T47D (cell line): ENCODE results near the gene KIF26A.

Experiments
- DNase-seq, 2 experiments: peaks; one replicate each; pipeline versions ENCODE4 v3.0.0 to v3.0.0-alpha.2; 2011 to 2012; ENCODE audit warnings: low read depth in 1 of 2, low spot score in 1 of 2
- JUND ChIP-seq: IDR thresholded peaks from 2 replicates; pipeline ENCODE4 v1.6.1; 2012; ENCODE audit warnings: low read depth
- in situ Hi-C: cut with HindIII; loops from 2 replicates; pipeline ENCODE4 v1.10.0; 2016; ENCODE audit warnings: low sequenced_read_pairs, low pct_unique_long_range_greater_than_20kb

The KIF26A gene

DNA sequence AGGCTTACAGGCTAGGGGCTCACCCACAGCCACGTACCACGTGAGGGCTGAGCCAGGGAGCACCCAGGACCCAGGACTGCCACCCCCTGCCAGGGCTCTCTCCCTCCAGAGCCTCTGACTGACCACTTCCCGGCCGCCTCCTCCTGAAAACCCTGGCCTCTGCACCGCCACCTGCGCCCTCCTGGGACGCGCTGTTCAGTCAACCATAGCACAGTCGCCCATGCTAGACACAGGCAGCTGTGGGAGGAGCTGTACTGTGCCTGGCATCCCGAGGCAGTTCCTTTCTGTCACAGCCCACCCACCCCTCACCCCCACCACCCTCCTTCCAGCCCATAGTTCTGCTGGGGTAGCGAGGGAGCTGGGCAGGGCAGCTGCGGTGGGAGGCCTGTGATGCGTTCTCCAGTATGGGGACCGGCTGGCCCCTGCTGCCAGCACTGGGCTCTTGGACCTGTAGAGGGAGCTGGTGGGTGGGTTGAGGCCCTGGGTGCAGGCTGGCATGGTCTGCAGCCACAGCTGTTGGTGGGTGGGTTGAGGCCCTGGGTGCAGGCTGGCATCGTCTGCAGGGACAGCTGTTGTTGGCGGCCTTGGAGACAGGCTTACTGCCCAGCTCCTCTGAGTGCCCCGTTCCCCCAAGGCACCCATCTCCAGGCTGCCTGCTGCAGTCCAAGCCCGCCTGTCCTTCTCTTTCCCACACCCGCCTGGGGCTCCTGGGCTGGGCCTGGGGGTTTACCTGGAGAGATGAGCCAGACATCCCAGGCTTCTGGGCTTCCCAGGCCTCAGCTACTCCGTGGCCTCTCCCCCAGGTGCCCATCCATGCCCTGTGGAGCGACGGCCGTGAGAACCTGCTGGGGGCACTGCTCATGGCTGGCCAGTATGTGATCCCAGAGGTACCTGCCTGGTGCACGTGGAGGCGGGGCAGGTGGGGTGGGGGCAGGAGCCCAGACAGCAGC lies 41.4 kb upstream of the KIF26A start:
- TF ChIP-seq JUND: no peak
- no peak for DNase-seq
- in situ Hi-C loops: no loop called here

DNA sequence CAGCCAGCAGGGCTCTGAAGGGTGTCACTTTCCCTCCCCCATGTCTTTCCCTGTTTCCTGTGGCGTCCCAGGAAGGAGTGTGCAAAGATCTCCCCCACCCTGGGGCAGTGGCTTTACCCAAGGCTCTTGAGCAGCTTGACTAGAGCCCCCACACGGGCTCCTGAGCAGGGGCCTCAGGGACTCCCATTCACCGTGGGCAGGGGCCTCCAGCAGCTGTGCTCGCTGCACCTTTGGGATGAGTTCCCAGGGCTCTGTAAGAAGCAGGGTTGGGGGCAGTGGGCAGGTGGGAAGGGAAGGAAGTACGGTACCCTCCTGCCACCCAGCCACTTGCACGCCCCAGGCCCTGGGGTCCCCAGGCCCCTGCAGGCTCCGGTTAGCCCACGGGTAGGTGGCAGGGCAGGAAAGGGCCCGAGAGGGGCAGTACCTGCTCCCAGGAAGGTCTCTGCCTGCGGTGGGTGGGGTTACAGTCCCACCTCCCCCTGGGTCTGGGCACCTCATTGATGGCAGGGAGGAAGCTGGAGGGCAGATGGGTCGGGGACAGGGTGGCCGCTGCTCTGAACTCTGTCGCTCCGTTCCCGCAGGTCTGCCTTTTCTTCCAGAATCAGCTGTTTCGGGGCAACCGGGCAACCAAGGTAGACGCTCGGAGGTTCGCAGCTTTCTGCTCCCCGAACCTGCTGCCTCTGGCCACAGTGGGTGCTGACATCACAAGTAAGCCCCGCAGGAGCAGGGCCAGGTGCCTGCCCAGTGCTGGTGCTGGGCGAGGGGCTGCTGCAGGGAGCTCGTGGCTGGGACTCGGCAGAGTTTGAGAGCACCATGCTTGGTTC lies 39.9 kb upstream of the KIF26A start:
- in situ Hi-C loops: no loop called here
- no peak for TF ChIP-seq JUND

DNA sequence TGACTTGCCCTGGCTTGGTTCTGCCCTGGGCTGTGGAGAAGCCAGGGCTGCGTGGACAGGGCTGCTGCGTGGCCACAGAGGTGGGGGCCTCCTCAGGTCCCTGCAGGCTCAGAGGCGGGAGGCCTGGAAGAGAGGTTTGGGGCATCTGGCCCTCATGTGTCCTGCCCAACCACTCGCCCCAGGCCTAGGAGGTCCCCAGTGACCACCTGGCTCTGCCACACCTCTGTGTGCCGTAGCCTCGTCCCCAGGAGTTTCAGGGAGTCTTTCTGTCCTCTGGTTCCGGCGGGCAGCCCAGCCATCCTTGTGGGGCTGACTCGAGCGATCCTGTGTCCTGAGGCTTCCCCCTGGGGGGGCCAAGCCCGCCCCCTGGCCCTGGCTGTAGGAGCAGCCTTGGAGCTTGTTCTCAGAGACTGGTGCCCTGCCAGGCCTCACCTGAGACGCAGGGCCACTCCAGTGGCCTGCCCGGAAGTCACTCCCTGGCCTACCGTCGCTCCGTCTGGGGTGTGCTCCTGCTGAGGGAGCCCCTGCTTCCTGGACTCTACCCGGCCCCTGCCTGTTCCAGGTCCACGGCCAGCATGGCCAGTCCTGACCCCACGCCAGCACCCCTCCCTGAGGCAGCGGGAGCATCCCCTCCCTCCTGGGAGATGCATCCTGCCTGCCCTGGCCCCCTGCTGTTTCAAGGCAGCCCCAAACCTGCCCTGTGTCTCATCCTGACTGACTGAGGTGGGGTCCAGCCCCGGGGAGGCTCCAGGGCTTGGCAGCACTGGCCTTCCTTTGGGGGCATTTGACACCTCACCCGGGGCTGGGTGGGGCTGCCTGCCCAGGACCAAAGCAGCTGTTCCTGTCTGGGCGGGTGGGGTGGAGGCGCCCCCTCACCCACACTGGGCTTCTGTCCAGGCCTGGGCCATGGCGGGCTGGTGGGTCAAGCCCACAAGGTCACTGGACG lies 39.0 kb upstream of the KIF26A start:
- in situ Hi-C loops: no loop called here
- no peak for DNase-seq
- TF ChIP-seq JUND: no peak

More for the DNA sequence above, 39.9 kb upstream of the KIF26A start:
- no peak for DNase-seq

DNA sequence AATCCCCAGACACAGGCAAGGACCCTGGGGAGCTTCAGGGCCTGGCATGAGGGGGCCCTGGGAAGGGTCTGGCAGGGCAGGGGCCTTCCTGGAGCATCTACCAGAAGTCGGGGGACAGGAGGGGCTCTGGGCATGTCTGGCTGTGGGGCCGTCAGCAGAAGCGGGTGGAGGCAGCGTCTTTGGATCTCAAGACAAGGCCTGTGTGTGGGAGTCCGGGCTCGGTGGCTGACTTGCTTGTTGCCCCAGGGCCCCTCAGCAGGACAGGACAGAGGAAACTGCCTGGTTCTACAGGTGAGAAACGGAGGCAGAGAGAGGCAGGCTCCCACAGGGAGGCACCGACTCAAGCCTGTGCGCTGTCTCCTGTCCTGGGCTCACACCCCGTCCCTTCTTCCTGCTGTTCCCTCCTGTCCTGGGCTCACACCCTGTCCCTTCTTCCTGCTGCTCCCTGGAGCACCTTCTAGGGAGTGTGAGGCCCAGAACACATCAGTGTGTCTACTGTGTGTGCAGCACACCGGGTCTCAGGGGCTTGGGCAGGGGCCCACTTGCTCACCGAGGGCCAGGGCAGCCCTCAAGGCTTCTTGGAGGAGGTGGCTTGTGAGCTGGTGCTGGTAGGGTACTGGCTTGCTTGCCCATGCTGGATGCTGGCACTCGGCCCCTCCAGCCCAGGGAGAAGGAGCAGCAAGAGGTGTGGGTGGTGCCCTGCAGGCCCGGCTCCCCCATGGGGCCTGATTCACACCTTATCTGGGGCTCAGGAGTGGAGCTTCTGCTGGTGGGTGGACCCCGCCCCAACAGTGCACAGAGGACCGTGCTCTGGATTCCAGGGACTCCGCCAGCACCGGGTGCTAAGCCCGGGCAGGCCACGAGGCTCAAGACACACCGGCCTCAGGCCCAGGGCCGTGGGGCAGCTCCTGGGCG lies 38.0 kb upstream of the KIF26A start:
- no peak for TF ChIP-seq JUND
- in situ Hi-C loops: no loop called here
- DNase-seq: no peak

DNA sequence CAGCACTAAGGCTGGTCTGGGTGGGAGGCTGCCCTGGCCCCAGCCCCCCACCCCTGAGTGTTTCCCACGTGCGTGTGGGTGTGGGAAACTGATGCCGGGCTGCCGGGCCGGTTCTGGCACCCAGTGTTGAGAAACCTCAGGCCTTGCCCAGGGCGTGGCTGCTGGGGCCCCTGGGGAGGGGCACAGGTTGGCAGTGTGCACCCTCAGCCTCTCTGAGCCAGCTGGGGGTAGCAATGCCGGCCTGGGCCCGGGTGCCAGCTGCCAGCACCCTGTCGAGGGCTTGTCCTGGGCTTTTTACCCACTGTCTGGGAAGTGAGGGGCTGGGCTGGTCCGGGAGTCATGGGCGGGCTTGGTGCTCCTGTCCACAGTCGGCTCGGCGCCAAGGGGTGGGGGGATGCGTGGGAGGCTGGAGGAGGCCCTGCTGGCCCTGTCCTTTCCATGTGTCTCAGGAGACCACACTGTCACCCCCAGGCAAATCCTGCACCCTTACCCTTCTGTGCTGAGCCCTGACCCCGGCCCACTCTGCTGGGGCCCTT lies 37.2 kb upstream of the KIF26A start:
- no peak for TF ChIP-seq JUND
- in situ Hi-C loops: no loop called here
- no peak for DNase-seq

DNA sequence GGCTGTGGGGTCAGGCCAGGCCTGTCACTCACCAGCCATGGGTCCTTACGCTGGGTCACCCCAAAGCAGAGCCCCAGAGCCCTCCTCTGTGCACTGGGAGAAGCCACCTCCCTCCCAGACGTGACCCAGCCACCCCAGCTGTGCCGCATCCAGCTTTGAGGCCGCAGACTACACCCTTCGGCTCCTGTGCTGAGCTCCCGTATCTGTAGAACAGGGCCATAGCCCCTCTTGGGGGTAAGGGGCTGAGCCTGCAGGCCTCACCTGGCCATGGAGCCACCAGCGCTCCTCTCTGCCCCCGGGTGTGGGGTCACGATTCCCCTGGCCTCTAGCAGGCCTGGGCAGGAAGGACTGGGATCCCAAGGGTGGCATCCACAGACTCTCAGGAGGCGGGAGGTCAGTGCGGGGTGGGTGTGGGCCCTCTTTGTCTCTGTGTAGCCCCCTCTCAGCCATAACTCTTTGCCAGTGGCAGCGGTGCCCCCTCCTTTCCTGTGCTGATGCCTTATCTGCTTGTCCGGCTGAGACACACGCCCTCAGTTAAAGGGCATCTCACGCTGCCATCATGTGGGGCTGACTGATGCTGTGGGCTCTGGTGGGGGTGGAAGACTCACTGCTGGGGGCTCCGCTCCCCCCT lies 36.6 kb upstream of the KIF26A start:
- in situ Hi-C loops: no loop called here
- TF ChIP-seq JUND: no peak
- no peak for DNase-seq

DNA sequence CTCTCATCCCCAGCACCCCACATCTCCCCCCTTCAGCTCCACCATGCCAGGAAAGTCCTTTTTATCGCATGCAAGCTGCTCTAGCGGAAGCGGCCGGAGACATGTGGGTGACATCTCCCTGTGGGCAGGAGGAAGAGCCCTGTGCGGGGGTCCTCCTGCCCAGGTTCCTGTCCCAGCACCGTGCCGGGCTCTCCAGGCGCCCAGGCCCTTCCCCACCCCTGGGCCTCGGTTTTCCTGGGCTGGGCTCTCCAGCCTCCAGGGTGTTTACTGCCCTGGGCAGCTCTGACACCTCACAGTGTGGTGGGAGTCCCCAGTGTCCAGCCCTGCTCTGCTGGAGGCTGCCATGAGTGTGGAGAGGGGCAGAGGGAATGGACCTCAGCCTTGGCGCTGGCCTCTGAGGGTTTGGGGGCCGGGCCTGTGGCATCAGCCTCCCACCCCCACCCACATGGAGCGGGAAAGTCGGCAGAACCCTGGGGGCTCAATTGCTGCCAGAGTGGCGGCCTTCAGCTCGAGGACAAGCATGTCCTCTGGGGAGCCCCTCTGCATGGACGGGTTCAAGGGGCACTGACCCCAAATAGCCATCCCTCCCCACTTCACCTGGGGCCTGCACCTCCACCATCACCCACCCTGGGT lies 36.0 kb upstream of the KIF26A start:
- no peak for TF ChIP-seq JUND
- no peak for DNase-seq
- in situ Hi-C loops: no loop called here

DNA sequence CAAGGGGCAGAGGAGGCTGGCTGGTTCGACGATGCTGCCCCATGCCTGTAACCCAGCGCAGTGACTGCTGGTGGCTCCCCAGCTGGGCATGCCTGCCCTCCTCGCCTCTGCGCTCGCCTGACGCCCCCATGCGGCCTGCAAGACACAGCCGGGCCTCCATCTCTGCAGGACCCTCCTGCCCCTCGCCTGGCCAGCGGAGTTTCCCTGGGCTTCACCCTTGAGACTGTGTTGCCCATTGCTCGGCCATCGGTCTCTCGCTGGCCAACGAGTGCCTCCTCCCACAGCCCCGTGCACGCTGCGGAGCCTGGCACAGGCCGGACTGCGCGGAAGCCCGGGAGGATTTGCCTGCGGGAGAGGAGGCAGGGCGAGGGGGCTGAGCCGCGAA lies 35.3 kb upstream of the KIF26A start:
- no peak for DNase-seq
- in situ Hi-C loops: no loop called here
- no peak for TF ChIP-seq JUND

DNA sequence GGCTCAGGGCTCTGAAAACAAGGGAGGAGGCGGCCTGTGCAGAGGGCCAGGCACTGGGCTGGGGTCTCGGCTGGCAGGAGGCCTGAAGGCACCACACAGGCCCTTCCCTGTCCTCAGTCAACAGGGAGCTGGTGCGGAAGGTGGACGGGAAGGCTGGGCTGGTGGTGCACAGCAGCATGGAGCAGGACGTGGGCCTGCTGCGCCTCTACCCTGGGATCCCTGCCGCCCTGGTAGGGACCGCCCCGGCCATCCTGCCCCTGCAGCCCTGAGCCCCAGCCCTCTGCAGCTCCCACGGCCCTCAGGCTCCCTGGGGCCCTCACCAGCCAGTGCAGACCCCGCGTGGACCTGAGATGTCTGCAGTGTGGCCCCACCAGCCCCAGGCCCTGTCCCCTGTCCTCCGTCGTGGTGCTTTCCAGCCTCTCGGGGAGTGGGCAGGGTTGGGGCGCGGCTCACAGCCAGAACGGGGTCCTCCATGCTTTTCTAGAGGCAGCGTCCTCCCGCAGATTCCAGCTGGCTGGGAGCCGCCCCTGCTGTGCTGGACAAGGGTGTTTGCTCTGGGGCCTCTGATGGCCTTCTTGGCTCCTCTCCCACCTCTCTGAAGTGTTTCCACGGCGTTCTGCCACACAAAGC lies 34.8 kb upstream of the KIF26A start:
- no peak for TF ChIP-seq JUND
- no peak for DNase-seq
- in situ Hi-C loops: no loop called here
